ENCODE results near the gene CIBAR2.

DNA sequence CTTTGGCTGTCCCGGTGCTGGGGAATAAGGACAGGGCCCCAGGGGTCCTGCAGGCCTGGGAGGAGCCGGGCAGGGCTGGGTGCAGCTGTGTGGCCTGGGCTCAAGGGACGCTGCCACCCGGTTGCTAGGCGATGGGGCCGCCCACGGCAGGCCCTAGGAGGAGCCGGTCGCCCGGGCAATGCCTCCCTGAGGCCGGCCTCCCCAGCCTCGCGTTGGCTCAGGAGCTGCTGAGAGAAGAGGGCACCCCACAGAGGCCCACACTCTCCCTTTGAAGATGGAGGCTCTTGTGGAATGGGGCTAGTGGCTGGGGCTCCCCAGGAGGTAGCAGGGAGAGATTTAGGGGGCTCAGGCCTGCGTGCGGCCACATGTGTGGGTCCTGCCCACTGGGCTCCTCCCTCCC lies at the start of gene CIBAR2:
- TF ChIP-seq EZH2 (IDR thresholded peaks at IDR 0.05; ENCODE audit: low read length, missing control alignments) = no peak
- TF ChIP-seq, protein P1, sequence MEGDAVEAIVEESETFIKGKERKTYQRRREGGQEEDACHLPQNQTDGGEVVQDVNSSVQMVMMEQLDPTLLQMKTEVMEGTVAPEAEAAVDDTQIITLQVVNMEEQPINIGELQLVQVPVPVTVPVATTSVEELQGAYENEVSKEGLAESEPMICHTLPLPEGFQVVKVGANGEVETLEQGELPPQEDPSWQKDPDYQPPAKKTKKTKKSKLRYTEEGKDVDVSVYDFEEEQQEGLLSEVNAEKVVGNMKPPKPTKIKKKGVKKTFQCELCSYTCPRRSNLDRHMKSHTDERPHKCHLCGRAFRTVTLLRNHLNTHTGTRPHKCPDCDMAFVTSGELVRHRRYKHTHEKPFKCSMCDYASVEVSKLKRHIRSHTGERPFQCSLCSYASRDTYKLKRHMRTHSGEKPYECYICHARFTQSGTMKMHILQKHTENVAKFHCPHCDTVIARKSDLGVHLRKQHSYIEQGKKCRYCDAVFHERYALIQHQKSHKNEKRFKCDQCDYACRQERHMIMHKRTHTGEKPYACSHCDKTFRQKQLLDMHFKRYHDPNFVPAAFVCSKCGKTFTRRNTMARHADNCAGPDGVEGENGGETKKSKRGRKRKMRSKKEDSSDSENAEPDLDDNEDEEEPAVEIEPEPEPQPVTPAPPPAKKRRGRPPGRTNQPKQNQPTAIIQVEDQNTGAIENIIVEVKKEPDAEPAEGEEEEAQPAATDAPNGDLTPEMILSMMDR (conservative IDR thresholded peaks at IDR 0.05 in 1 of 2, IDR thresholded peaks at IDR 0.05 in 1 of 2; ENCODE audit: low read depth in 1 of 2, low read length in 2 of 2) = no peak

Data from fibroblast of lung (primary cell).